ENCODE data around the gene UFD1.

UFD1 gene, protein sequence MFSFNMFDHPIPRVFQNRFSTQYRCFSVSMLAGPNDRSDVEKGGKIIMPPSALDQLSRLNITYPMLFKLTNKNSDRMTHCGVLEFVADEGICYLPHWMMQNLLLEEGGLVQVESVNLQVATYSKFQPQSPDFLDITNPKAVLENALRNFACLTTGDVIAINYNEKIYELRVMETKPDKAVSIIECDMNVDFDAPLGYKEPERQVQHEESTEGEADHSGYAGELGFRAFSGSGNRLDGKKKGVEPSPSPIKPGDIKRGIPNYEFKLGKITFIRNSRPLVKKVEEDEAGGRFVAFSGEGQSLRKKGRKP

DNA sequence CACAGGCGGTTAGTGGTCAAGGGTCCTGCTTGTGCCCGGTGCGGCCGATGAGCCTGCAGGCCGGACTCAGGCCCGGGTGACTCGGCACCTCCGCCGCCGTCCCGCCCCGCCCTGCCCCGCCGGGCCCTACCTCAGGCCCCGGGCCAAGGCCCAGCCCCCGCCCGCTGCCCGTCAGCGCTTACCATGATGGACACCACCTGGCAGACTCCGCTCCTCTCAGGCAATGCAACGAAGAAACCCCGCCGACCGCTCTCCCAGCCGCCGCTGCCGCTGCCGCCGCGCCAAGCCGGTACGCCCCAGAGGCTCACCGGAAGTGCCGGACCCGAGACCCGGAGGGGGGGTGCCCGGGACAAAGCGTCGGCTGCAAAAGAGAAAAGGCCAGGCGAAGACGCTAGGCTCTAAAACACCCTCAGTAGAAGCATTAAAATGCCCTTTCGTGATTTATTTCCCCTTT lies at the start of gene UFD1:
Gene UFD1 (minus strand): TSS at position 293 of the 454 bp plus-strand sequence. CDS start 108 bp downstream, at position 185.
- DNase-seq, result peak; percentile 28 to 95 (median 71)

DNA sequence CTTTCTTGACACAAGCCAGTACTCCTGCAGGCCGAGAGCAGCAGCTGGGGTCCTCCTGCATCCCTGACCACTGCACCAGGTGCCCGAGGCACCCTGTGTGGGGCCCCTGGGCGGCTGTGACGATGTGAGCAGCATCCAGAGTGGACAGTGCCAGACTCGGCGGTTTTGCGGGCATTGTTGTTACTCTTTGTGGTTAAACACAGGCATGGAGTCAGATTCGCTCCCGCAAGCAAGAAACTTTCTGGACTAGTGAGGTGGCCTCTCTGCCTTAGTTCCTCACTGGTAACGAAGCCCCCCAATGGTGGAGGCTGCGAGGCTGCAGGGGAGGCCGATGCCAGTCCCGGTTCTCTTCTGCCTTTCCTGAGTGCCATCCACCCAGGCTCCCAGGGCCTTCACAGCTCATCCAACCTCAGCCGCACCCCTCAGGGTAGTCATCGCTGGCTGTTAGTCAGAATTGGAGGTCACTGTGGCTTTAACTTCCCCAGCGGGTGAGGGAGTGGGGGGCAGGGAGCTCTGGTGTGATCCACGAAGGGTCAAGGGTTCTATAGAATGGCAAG lies 48.9 kb upstream of the UFD1 start:
- no peak for DNase-seq

DNA sequence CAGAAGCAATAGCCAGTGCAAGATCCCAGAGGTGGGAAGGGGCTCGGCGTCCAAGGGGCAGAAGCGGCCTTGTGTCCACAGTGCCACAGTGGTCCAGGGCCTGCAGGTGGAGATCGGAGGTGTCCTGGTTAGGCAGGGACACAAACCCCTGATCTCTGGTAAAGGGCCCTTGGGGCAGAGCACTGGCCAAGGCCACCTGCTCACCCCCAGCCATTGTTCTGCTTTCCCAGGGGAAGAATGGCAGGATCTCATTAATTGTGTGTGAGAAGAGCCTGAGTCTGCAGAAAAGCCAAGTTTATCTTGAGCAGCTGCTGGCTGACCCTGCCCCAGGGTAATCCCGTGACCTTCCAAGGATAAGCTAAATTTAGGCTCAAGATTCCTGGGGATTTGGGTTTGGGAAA lies 48.3 kb upstream of the UFD1 start:
- no peak for DNase-seq

- DNase-seq, result no peak
Observed at GRCh38 chr22:19526702-19527111, 47.7 kb upstream of the UFD1 start.

GRCh38 chr22:19526076-19526701 lies 47.2 kb upstream of the UFD1 start:
- no peak for DNase-seq

- no peak for DNase-seq
Observed at GRCh38 chr22:19525666-19526065, 46.7 kb upstream of the UFD1 start.

GRCh38 chr22:19525116-19525660 lies 46.2 kb upstream of the UFD1 start:
- DNase-seq, result no peak

DNA sequence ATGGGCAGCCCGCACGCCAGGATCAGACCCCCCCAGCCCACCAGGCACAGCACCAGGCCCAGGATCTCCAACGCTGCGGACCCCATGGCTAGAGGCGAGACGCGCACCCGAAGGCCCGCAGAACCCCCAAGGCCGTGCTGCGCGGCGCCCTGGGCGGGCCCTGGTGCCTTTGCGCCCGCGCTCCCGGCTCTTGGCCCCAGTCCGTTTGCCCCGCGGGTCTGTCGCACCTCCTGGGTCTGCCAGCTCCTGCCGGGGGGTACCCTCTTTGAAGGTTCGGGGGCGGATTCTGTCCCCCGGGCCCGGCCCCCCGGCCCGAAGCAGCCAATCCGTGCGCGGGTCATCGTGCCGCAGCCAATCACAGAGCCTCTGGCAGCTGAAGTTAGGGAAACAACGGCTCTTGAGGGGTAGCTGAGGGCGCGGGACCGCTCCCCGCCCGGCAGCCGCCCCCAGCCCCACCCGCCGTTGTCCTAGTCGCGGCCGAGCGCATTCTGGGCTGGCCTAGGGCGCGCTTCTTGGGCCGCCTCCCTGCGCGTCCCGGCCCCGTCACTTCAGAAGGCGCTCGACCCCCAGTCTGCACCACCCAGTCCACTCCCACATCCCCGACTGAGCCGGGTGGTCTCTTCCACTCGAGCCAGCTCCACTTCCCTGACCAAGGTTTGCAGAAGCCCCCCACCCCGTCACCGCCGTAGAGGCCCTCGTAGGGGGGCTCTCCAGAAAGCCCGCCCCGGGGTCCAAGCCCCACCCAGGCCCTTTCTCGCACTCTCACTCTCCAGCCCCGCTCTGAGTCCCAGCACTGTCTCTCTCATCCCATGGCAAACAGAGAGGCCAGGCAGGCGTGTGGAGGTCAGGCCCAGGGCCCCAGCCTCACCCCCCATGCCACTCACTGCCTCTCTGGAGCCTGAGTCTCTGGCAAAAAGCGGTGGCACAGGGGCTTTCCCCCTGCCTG lies 45.5 kb upstream of the UFD1 start, which contains the start of gene CLDN5:
Gene CLDN5 (minus strand): TSS at position 241 of the 946 bp plus-strand sequence. CDS start 155 bp downstream, at position 86.
- peak in 9 of 51 donors; percentile 5 to 37 (median 19) for DNase-seq

DNA sequence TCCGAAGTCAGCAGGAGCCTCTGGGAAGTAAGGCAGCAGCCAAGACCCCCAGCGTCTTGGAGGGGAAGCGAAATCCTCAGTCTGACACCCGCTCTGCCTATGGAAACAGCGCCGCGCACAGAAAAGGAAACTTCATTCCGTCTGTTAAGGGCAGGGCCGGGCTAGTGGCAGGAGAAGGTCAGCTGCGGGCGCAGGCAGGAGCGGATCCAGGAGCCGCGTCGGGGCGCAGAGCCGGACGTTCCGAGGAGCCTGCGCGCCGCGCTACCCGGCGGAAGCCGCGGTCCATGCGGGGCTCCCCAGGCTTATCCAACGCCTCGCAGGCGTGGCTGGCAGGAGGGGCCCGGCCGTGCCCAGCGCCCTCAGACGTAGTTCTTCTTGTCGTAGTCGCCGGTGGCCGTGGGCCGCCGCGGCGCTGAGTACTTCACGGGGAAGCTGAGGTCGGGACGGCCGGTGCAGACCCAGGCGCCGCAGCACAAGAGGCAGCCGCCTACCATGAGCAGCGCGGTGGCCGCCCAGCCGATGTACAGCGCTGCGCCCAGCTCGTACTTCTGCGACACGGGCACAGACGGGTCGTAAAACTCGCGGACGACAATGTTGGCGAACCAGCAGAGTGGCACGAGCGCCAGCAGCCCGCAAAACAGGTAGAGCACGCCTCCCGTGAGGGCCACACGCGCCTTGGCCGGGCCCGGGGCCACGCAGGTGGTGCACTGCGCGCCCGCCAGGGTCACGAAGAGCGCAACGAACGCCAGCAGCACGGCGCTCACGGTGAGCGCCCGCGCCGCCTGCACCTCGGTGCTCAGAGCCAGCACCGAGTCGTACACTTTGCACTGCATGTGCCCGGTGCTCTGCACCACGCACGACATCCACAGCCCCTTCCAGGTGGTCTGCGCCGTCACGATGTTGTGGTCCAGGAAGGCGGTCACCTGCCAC lies 44.5 kb upstream of the UFD1 start:
- no peak for DNase-seq

DNA sequence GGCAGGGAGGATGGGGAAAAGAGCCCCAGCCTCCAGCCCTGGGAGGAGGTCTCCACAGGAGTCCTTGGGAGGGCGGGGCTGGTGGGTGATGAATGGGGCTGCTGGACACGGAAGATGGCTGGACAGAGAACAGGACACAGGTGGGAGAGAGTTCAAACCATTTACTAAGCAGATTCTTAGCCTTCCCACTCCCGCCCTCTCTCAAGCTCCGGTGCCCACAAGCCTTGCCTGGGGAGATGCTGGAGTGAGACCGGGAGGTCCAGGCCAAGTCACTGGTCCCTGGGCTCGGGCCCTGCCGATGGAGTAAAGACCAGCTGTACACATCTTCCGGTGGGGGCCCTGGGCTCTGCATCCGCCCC lies 43.9 kb upstream of the UFD1 start:
- DNase-seq, result no peak

GRCh38 chr22:19522190-19522880 lies 43.3 kb upstream of the UFD1 start:
- DNase-seq, result peak in 39 of 51 donors; percentile 2 to 86 (median 45)

- no peak for DNase-seq
Observed at GRCh38 chr22:19520566-19521305, 41.7 kb upstream of the UFD1 start.

DNA sequence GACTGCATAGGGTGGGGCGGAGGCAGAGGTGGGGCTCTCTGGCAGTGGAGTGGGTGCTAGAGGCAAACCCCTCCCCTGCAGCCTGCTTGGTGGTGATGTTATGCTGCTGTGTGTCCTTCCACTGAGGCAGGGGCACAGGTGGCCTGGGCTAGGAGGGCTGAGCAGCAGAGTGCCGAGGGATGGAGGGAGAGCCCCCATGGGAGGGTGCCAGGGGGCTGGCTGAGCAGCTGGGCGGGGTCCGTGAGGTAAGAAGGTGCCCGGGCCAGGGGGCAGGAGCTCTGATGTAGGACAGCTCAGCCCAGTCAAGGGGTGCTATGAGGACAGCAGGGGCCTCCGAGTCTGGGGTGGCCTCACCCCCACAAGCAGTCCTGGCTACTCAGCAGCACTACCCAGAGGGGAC lies 41.0 kb upstream of the UFD1 start:
- no peak for DNase-seq

DNA sequence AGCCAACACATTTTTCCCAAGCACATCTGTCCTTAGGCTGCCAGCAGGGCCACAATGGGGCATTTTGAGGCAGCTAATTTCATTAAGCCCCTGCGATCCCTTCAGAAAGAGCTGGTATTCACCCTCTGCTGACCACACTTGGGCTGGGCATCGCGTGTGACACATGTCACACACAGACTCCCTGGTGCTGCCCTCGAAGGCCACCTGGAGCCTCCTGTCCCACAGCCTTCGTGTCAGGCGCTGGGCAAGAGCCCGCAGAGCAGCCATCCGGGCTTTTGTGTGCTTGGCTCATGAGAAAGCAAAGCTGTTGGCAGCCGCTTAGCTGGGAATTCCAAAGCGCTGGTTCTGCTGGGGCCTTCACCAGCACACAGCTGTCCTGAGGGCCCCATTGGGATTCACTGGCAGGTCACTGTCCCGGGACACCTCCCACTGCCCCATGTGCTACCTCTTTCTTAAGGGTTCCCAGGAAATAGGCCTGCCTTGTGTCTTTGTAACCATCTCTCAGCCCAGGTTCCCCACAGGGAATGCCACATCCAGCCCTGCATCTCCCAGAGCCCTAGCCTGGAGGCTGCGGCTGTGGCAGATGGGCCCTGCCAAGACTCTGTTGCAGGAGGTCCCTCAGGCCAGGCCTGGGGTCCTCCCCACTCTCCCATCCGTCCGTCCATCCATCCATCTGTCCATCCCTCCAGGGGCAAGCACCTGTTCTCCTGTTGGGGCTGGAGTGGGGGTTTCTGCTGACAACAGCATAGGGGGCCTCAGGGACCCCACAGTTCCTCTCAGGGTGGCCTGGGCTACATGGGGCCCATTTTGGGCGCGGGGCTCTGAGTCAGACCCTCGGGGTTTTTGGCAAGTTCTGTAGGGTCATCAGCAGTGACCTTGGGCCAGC lies 40.3 kb upstream of the UFD1 start:
- DNase-seq, result peak in 11 of 51 donors; percentile 7 to 49 (median 22)

- DNase-seq, result no peak
Observed at GRCh38 chr22:19518635-19519034, 39.6 kb upstream of the UFD1 start.

DNA sequence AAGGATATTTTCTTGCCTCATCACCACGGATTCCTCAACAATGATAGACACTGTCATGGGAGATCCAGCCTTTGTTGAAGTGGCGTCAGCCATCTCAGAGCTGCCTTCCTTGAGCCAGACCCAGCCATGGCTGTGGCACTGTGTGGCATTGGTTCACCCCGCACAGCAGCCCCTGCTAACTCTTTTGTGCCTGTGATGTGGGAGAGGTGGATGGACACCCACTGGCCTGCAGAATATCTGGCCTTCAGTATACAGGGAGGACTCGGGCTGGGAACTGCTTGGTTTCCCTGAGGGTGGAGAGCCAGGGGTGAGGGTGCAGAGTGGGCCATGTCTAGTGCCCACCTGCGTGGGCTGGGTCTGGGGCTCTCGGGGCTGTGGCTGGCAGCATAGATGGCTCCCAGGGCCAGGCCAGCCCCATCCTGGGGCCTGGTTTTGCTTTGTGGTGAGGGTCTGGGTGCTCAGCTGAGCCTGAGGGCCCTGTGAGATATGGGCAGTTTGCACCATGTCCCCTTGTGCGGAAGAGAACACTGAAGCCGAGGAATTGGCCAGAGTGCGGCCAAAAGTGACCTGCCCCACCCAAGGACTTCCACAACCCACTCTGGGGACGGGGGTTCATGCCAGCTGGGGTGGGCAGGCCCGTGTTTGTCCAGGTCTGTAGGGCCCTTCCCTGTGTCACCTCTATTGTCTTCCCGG lies 39.1 kb upstream of the UFD1 start:
- no peak for DNase-seq

DNA sequence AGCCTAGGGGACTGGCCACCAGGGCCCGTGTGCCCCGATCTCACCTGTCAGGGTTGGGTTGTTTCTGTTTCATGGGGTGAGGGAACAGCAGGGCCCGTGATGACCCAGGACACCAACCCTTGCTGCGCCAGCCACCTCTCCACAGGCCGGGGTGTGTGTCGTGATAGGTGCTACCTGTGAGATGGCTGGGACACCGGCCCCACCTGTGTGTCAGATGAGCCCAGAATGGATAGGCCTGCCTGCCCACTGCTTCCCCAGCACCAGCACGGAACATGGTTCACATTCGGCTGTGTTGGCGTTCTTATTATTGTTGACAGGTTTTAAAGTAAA lies 38.1 kb upstream of the UFD1 start:
- no peak for DNase-seq
